ENCODE data around the gene PPP1R14C. TPM values are rescaled to one million over a fixed set of nuclear protein-coding genes. Genes with fewer than 3 reads are reported as not detected.

Gene PPP1R14C
- total and polyA plus RNA-seq, 2 of the 13 experiments (the other 11 are each of a cell fraction or from before 2014, with no cell fraction given), result not detected

- intact Hi-C loops (cut with micrococcal nuclease; ENCODE audit: unreplicated experiment) (no loop called here), in situ Hi-C loops (cut with HindIII; ENCODE audit: extremely low pct_ligation_motif_present, low pct_unique_long_range_greater_than_20kb) (no loop called here)
- BruUV-seq (replicated peaks), result no TSS peak
- Histone ChIP-seq H3K79me2 (ENCODE audit: insufficient read depth, low read length) (no peaks in the 10 kb centered on the region), H3K27ac (ENCODE audit: extremely low read length, insufficient read depth, low read length) (no peak overlapping the region), H3K36me3 (replicated peaks in 1 of 2; ENCODE audit: control insufficient read depth in 1 of 2, insufficient read depth in 2 of 2, low read length in 2 of 2) (no peaks in the 10 kb centered on the region), H3K27me3 (ENCODE audit: control insufficient read depth in 1 of 2, insufficient read depth in 2 of 2, low read length in 2 of 2) (peaks cover 0 to 3% of the 10 kb centered on the region in 2 experiments; a peak in 2 of 5 replicates), H3K4me1 (ENCODE audit: insufficient read depth, low read length) (no peaks in the 10 kb centered on the region), H2AFZ (ENCODE audit: low read length) (no peak overlapping the region), H4K20me1 (ENCODE audit: insufficient read depth, low read length) (no peaks in the 10 kb centered on the region), H3K9me3 (ENCODE audit: low read length) (no peaks in the 10 kb centered on the region), H3K4me3 (replicated peaks in 1 of 3; ENCODE audit: insufficient read depth in 1 of 3, low read depth in 2 of 3, low read length in 3 of 3) (no peak overlapping the region), H3K9ac (ENCODE audit: insufficient read depth, low read depth, low read length) (no peak overlapping the region), H3K4me2 (ENCODE audit: low read depth, low read length) (no peak overlapping the region)
- ChIA-PET POLR2A (no interaction called here), CTCF (ENCODE audit: low intra/inter-chr PET ratio, low total read pairs) (no interaction called here)
- ATAC-seq (no peak), FAIRE-seq (no peak), DNase-seq (ENCODE audit: low spot score) (no peak)
- TF ChIP-seq ZNF326 (CRISPR knock-in tag; IDR thresholded peaks at IDR 0.05; ENCODE audit: borderline replicate concordance) (no peak), HOXD1 (CRISPR knock-in tag; IDR thresholded peaks at IDR 0.05) (no peak), FOXA3 (CRISPR knock-in tag; IDR thresholded peaks at IDR 0.05) (no peak)
Observed at GRCh38 chr6:150165020-150165702, 22.3 kb downstream of the PPP1R14C start.

DNA sequence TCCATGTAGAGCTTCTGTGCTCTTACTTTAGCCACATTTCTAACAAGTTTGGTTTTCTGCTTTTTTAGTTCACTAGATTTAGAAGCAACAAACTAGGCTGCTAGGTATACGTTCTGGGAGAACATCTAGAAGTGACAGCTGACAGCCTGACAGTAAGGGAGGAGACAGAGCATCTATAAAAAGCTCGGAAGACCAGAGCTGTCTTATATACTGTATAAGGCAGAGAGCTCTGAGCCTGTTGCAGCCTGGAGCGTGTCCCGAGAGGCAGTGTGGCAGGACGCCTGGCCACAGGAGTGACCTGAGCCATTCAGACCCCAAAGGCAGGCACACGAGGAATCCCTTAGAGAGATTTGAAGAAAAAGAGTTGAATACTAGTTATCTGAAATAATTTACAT lies 24.6 kb downstream of the PPP1R14C start:
- FAIRE-seq, result no peak
- in situ Hi-C loops (cut with HindIII; ENCODE audit: extremely low pct_ligation_motif_present, low pct_unique_long_range_greater_than_20kb) (no loop called here), intact Hi-C loops (cut with micrococcal nuclease; ENCODE audit: unreplicated experiment) (no loop called here)
- BruUV-seq (replicated peaks), result no TSS peak
- H3K27ac ChIP-seq (ENCODE audit: extremely low read length, insufficient read depth, low read length), result no peak overlapping the region
- peaks cover 0 to 3% of the 10 kb centered on the region in 2 experiments; a peak in 2 of 5 replicates for H3K27me3 ChIP-seq (ENCODE audit: control insufficient read depth in 1 of 2, insufficient read depth in 2 of 2, low read length in 2 of 2)
- WGBS (ENCODE audit: low lambda C conversion rate), result 44% methylated on average over 6 of the region's 6 CpGs
- no peak overlapping the region for H3K9ac ChIP-seq (ENCODE audit: insufficient read depth, low read depth, low read length)
- no peak overlapping the region for H2AFZ ChIP-seq (ENCODE audit: low read length)
- no peaks in the 10 kb centered on the region for H3K4me1 ChIP-seq (ENCODE audit: insufficient read depth, low read length)
- peak; percentile 51 for ATAC-seq
- H3K4me3 ChIP-seq (replicated peaks in 1 of 3; ENCODE audit: insufficient read depth in 1 of 3, low read depth in 2 of 3, low read length in 3 of 3), result no peak overlapping the region
- H4K20me1 ChIP-seq (ENCODE audit: insufficient read depth, low read length), result no peaks in the 10 kb centered on the region
- ChIA-PET CTCF (ENCODE audit: low intra/inter-chr PET ratio, low total read pairs) (no interaction called here), POLR2A (no interaction called here)
- H3K4me2 ChIP-seq (ENCODE audit: low read depth, low read length), result no peak overlapping the region
- H3K9me3 ChIP-seq (ENCODE audit: low read length), result no peaks in the 10 kb centered on the region
- no peaks in the 10 kb centered on the region for H3K79me2 ChIP-seq (ENCODE audit: insufficient read depth, low read length)
- no peak for DNase-seq (ENCODE audit: low spot score)
- H3K36me3 ChIP-seq (replicated peaks in 1 of 2; ENCODE audit: control insufficient read depth in 1 of 2, insufficient read depth in 2 of 2, low read length in 2 of 2), result no peaks in the 10 kb centered on the region
- TF ChIP-seq RBAK (CRISPR knock-in tag; IDR thresholded peaks at IDR 0.05) (no peak), TEAD2 (CRISPR knock-in tag; IDR thresholded peaks at IDR 0.05) (no peak), KDM6A (CRISPR knock-in tag; IDR thresholded peaks at IDR 0.05; ENCODE audit: low read depth) (no peak), ZNF790 (CRISPR knock-in tag; IDR thresholded peaks at IDR 0.05; ENCODE audit: borderline replicate concordance) (no peak), SNAPC4 (CRISPR knock-in tag; IDR thresholded peaks at IDR 0.05) (no peak), CSRNP1 (CRISPR knock-in tag; IDR thresholded peaks at IDR 0.05) (no peak)
- TF ChIP-seq, protein P1, sequence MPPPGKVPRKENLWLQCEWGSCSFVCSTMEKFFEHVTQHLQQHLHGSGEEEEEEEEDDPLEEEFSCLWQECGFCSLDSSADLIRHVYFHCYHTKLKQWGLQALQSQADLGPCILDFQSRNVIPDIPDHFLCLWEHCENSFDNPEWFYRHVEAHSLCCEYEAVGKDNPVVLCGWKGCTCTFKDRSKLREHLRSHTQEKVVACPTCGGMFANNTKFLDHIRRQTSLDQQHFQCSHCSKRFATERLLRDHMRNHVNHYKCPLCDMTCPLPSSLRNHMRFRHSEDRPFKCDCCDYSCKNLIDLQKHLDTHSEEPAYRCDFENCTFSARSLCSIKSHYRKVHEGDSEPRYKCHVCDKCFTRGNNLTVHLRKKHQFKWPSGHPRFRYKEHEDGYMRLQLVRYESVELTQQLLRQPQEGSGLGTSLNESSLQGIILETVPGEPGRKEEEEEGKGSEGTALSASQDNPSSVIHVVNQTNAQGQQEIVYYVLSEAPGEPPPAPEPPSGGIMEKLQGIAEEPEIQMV (CRISPR knock-in tag; IDR thresholded peaks at IDR 0.05; ENCODE audit: low read depth), result no peak

Measured in HepG2 (cell line).